ENCODE data around the gene ERG28. TPM values are rescaled to one million over a fixed set of nuclear protein-coding genes. Genes with fewer than 3 reads are reported as not detected.

ERG28 gene
- total and polyA plus RNA-seq, 2 of the 13 experiments (the other 11 are each of a cell fraction or from before 2014, with no cell fraction given) = 27.3 to 32.3 TPM

DNA sequence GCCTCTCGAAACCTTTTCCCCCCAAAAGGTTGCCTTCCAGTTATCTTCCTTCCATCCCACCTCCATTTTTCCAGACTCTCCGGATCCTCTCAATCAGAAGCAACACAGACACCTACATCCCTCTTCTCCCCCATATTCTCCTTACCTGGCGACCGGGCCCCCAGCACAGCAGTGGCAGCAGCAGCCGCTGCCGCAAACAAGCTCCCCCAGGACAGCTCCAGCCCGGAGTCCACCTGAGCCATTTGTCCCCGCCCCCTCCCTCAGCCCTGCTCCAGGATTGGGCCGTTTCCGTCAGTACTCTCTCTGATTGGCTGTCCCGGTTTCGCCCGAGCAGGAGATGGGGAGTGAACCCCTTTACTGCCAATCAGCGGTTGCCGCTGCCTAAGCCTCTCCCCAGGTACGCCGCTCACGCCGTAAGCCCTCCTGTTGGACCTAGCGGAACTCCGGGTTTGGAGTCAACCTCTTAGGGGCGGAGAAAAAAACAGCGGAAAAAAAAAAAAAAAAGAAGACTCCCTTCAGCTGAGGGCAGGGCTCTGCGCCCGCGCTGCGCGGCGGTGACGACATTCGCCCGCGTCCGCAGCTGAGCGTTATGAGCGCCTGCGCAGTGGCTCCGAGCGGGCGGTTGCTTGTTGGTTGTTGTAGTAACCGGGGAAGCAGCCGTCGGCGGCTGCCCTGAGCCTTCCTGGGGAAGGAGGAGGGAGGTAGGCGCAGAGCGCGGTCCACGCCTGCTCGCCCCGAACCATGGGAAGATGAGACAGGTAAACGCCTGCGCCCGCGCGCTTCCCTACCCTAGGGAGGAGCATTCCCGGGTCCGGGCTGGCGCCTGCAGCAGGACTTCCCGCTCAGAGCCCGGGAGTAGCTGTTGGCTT lies at the start of gene ERG28, which contains the start of gene TTLL5 (continued):
- TF ChIP-seq, protein P1, sequence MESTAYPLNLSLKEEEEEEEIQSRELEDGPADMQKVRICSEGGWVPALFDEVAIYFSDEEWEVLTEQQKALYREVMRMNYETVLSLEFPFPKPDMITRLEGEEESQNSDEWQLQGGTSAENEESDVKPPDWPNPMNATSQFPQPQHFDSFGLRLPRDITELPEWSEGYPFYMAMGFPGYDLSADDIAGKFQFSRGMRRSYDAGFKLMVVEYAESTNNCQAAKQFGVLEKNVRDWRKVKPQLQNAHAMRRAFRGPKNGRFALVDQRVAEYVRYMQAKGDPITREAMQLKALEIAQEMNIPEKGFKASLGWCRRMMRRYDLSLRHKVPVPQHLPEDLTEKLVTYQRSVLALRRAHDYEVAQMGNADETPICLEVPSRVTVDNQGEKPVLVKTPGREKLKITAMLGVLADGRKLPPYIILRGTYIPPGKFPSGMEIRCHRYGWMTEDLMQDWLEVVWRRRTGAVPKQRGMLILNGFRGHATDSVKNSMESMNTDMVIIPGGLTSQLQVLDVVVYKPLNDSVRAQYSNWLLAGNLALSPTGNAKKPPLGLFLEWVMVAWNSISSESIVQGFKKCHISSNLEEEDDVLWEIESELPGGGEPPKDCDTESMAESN (CRISPR knock-in tag; conservative IDR thresholded peaks at IDR 0.05) = peak; percentile 45; the same call in 1 of the 2 replicates
- TF ChIP-seq ZFX (CRISPR knock-in tag; IDR thresholded peaks at IDR 0.05; ENCODE audit: low read depth) (0 out of 2 replicates have a peak, but pooled peaks have one; percentile 18), TBX2 (CRISPR knock-in tag; IDR thresholded peaks at IDR 0.05; ENCODE audit: borderline replicate concordance) (peak; percentile 32; the same call in 1 of the 2 replicates), ZNF558 (CRISPR knock-in tag; IDR thresholded peaks at IDR 0.05; ENCODE audit: borderline replicate concordance) (no peak; the same call in 1 of the 2 replicates), KLF12 (CRISPR knock-in tag; IDR thresholded peaks at IDR 0.05; ENCODE audit: borderline replicate concordance) (no peak), ZZZ3 (CRISPR knock-in tag; IDR thresholded peaks at IDR 0.05; ENCODE audit: borderline replicate concordance) (no peak), CREB1 (IDR thresholded peaks at IDR 0.05) (peak; percentile 94), CREB1 (CRISPR knock-in tag; IDR thresholded peaks at IDR 0.05) (peak; percentile 98), ZNF83 (CRISPR knock-in tag; IDR thresholded peaks at IDR 0.05; ENCODE audit: borderline replicate concordance) (no peak), GATAD1 (CRISPR knock-in tag; IDR thresholded peaks at IDR 0.05) (peak; percentile 93), KLF16 (CRISPR knock-in tag; IDR thresholded peaks at IDR 0.05) (peak in 1 of 2 experiments; percentile 63; a peak in 2 of 4 replicates), SMAD3 (CRISPR knock-in tag; IDR thresholded peaks at IDR 0.05) (no peak), ZNF292 (CRISPR knock-in tag; IDR thresholded peaks at IDR 0.05; ENCODE audit: borderline replicate concordance, low read depth) (0 out of 2 replicates have a peak, but pooled peaks have one; percentile 29), ISL2 (CRISPR knock-in tag; IDR thresholded peaks at IDR 0.05) (peak; percentile 71), SMC3 (IDR thresholded peaks at IDR 0.05; ENCODE audit: low read length) (no peak), ZNF605 (CRISPR knock-in tag; IDR thresholded peaks at IDR 0.05) (peak; percentile 77; the same call in 1 of the 2 replicates), HDAC2 (CRISPR knock-in tag; IDR thresholded peaks at IDR 0.05) (no peak; the same call in 1 of the 2 replicates), ZNF264 (CRISPR knock-in tag; IDR thresholded peaks at IDR 0.05) (no peak), ZNF577 (CRISPR knock-in tag; IDR thresholded peaks at IDR 0.05; ENCODE audit: borderline replicate concordance, low read depth) (no peak), SAFB2 (CRISPR knock-in tag; IDR thresholded peaks at IDR 0.05; ENCODE audit: borderline replicate concordance, low read depth) (0 out of 2 replicates have a peak, but pooled peaks have one; percentile 35)
- TF ChIP-seq, protein P2, sequence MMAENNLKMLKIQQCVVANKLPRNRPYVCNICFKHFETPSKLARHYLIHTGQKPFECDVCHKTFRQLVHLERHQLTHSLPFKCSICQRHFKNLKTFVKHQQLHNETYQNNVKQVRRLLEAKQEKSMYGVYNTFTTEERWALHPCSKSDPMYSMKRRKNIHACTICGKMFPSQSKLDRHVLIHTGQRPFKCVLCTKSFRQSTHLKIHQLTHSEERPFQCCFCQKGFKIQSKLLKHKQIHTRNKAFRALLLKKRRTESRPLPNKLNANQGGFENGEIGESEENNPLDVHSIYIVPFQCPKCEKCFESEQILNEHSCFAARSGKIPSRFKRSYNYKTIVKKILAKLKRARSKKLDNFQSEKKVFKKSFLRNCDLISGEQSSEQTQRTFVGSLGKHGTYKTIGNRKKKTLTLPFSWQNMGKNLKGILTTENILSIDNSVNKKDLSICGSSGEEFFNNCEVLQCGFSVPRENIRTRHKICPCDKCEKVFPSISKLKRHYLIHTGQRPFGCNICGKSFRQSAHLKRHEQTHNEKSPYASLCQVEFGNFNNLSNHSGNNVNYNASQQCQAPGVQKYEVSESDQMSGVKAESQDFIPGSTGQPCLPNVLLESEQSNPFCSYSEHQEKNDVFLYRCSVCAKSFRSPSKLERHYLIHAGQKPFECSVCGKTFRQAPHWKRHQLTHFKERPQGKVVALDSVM (CRISPR knock-in tag; IDR thresholded peaks at IDR 0.05) = peak; percentile 29; the same call in 1 of the 2 replicates
- TF ChIP-seq, protein P3, sequence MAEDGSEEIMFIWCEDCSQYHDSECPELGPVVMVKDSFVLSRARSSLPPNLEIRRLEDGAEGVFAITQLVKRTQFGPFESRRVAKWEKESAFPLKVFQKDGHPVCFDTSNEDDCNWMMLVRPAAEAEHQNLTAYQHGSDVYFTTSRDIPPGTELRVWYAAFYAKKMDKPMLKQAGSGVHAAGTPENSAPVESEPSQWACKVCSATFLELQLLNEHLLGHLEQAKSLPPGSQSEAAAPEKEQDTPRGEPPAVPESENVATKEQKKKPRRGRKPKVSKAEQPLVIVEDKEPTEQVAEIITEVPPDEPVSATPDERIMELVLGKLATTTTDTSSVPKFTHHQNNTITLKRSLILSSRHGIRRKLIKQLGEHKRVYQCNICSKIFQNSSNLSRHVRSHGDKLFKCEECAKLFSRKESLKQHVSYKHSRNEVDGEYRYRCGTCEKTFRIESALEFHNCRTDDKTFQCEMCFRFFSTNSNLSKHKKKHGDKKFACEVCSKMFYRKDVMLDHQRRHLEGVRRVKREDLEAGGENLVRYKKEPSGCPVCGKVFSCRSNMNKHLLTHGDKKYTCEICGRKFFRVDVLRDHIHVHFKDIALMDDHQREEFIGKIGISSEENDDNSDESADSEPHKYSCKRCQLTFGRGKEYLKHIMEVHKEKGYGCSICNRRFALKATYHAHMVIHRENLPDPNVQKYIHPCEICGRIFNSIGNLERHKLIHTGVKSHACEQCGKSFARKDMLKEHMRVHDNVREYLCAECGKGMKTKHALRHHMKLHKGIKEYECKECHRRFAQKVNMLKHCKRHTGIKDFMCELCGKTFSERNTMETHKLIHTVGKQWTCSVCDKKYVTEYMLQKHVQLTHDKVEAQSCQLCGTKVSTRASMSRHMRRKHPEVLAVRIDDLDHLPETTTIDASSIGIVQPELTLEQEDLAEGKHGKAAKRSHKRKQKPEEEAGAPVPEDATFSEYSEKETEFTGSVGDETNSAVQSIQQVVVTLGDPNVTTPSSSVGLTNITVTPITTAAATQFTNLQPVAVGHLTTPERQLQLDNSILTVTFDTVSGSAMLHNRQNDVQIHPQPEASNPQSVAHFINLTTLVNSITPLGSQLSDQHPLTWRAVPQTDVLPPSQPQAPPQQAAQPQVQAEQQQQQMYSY (CRISPR knock-in tag; IDR thresholded peaks at IDR 0.05) = 0 out of 2 replicates have a peak, but pooled peaks have one; percentile 35

Measured in HepG2 (cell line).